IMR-90 (cell line): ENCODE data around the gene GPR161.

Source experiments
- BHLHE40 ChIP-seq: fragments of 150-350 bp; IDR thresholded peaks from 2 replicates; pipeline ENCODE4 v1.6.1; 2016; ENCODE audit warnings: mild to moderate bottlenecking, low read depth, low read length
- CEBPB ChIP-seq: IDR thresholded peaks from 2 replicates; pipeline ENCODE4 v1.6.1; 2012; ENCODE audit warnings: low read depth, low read length, improper control_type of control experiment
- CHD1 ChIP-seq: IDR thresholded peaks from 2 replicates; pipeline ENCODE4 v1.6.1; 2012; ENCODE audit warnings: low read depth, low read length, improper control_type of control experiment
- FOS ChIP-seq: fragments of 150-350 bp; IDR thresholded peaks from 2 replicates; pipeline ENCODE4 v1.6.1; 2016; ENCODE audit warnings: low read depth, low read length
- POLR2A ChIP-seq: IDR thresholded peaks from 2 replicates; pipeline ENCODE4 v1.6.1; 2012; ENCODE audit warnings: mild to moderate bottlenecking, low read depth, low read length
- RAD21 ChIP-seq: IDR thresholded peaks from 2 replicates; pipeline ENCODE4 v1.6.1; 2012; ENCODE audit warnings: low read length, improper control_type of control experiment
- RCOR1 ChIP-seq: IDR thresholded peaks from 2 replicates; pipeline ENCODE4 v1.6.1; 2012; ENCODE audit warnings: mild to moderate bottlenecking, low read length, improper control_type of control experiment; ENCODE audit not compliant: insufficient replicate concordance
- RFX5 ChIP-seq: IDR thresholded peaks from 2 replicates; pipeline ENCODE4 v1.8.0; 2012; ENCODE audit warnings: low read depth, mild to moderate bottlenecking, low read length, moderate library complexity
- TF ChIP-seq, protein P1 (sequence below): conservative IDR thresholded peaks from 2 replicates; pipeline ENCODE4 v1.5.1; 2012; ENCODE audit warnings: mild to moderate bottlenecking, low read depth, low read length, improper control_type of control experiment

DNA sequence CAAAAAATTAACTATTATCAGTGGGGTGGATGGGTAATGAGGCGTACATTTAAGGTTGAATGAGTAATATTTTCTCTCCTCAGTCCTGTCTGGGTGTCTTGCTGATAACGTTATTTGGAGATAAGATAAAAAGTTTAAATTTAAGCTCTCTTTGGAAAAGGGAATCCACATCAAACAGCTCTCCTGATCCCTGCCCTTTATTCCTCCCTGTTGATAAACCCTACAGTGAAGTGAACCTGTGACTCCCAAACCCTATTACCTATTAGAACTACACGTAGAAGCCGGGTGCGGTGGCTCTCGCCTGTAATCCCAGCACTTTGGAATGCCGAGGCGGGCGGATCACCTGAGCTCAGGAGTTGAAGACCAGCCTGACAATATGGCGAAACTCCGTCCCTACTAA, 9.9 kb upstream of the GPR161 start:
- TF ChIP-seq POLR2A (no peak), RAD21 (no peak), FOS (no peak), RFX5 (no peak), BHLHE40 (no peak), RCOR1 (no peak), CHD1 (no peak), CEBPB (no peak)
- TF ChIP-seq, protein P1, sequence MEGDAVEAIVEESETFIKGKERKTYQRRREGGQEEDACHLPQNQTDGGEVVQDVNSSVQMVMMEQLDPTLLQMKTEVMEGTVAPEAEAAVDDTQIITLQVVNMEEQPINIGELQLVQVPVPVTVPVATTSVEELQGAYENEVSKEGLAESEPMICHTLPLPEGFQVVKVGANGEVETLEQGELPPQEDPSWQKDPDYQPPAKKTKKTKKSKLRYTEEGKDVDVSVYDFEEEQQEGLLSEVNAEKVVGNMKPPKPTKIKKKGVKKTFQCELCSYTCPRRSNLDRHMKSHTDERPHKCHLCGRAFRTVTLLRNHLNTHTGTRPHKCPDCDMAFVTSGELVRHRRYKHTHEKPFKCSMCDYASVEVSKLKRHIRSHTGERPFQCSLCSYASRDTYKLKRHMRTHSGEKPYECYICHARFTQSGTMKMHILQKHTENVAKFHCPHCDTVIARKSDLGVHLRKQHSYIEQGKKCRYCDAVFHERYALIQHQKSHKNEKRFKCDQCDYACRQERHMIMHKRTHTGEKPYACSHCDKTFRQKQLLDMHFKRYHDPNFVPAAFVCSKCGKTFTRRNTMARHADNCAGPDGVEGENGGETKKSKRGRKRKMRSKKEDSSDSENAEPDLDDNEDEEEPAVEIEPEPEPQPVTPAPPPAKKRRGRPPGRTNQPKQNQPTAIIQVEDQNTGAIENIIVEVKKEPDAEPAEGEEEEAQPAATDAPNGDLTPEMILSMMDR = no peak
